OCI-LY1 (cell line): ENCODE results near the gene SLAMF6.
"Not testable (repeated sequence)": the region's sequence is repeated elsewhere in the genome, so short reads cannot be mapped to it uniquely, and the experiment has no call there.

Experiments
- H2AFZ ChIP-seq: fragments of 200-600 bp; sonication (generic), shearing (Covaris generic); 2 replicates; pipeline ENCODE4 v1.6.0; 2014; ENCODE audit warnings: antibody characterized with exemption, mild to moderate bottlenecking, low read length
- H3F3A ChIP-seq: fragments of 200-600 bp; sonication (generic), shearing (Covaris generic); 2 replicates; pipeline ENCODE4 v1.6.0; 2014; ENCODE audit warnings: mild to moderate bottlenecking, antibody characterized with exemption, low read length, moderate library complexity; ENCODE audit not compliant: insufficient read depth
- H3K27ac ChIP-seq: fragments of 200-600 bp; sonication (generic); 2 replicates; pipeline ENCODE4 v1.5.1; 2014; ENCODE audit warnings: low read length, mixed run types, mild to moderate bottlenecking, low read depth; ENCODE audit not compliant: poor library complexity, severe bottlenecking
- H3K27me3 ChIP-seq: fragments of 200-600 bp; sonication (generic); 2 replicates; pipeline ENCODE4 v1.6.0; 2014; ENCODE audit warnings: antibody characterized with exemption, mild to moderate bottlenecking, low read length, moderate library complexity; ENCODE audit not compliant: insufficient read depth
- H3K36me3 ChIP-seq: fragments of 200-600 bp; sonication (generic); 2 replicates; pipeline ENCODE4 v1.6.1; 2014; ENCODE audit warnings: mild to moderate bottlenecking, antibody characterized with exemption, low read length, moderate library complexity, mixed read lengths; ENCODE audit not compliant: insufficient read depth
- H3K4me1 ChIP-seq: fragments of 200-600 bp; sonication (generic); 2 replicates; pipeline ENCODE4 v1.5.1; 2014; ENCODE audit warnings: mild to moderate bottlenecking, low read length, moderate library complexity; ENCODE audit not compliant: insufficient read depth, severe bottlenecking
- H3K4me2 ChIP-seq: fragments of 200-600 bp; sonication (generic), shearing (Covaris generic); 2 replicates; pipeline ENCODE4 v1.6.1; 2014; ENCODE audit warnings: low read length
- H3K4me3 ChIP-seq: fragments of 200-600 bp; sonication (generic); 2 replicates; pipeline ENCODE4 v1.5.1; 2014; ENCODE audit warnings: low read length, low read depth, mild to moderate bottlenecking, mixed read lengths; ENCODE audit not compliant: poor library complexity, severe bottlenecking
- H3K79me2 ChIP-seq: fragments of 200-600 bp; shearing (Covaris generic); 2 replicates; pipeline ENCODE4 v1.6.1; 2016; ENCODE audit warnings: mixed run types, low read length, mixed read lengths; ENCODE audit not compliant: insufficient read depth
- H3K9ac ChIP-seq: fragments of 200-600 bp; sonication (generic), shearing (Covaris generic); 2 replicates; pipeline ENCODE4 v1.6.1; 2014; ENCODE audit warnings: mild to moderate bottlenecking, low read length, mixed read lengths
- H3K9me2 ChIP-seq: fragments of 200-600 bp; sonication (generic), shearing (Covaris generic); 2 replicates; pipeline ENCODE4 v1.6.1; 2014; ENCODE audit warnings: low read depth, mild to moderate bottlenecking, low read length, mixed read lengths
- H3K9me3 ChIP-seq: fragments of 200-600 bp; shearing (Covaris generic); 2 replicates; pipeline ENCODE4 v1.6.1; 2014; ENCODE audit warnings: low read length, mixed read lengths
- H4K20me1 ChIP-seq: fragments of 200-600 bp; sonication (generic), shearing (Covaris generic); 2 replicates; pipeline ENCODE4 v1.6.0; 2016; ENCODE audit warnings: mild to moderate bottlenecking, low read length; ENCODE audit not compliant: insufficient read depth
- EZH2 ChIP-seq: fragments of 200-600 bp; sonication (generic), shearing (Covaris generic); IDR thresholded peaks from 2 replicates; pipeline ENCODE4 v1.8.0; 2017; ENCODE audit warnings: borderline replicate concordance, mixed run types, mild to moderate bottlenecking, antibody characterized with exemption, low read length, moderate library complexity, mixed read lengths
- TF ChIP-seq, protein P1 (sequence below): fragments of 200-600 bp; sonication (generic), shearing (Covaris generic); IDR thresholded peaks from 2 replicates; pipeline ENCODE4 v1.5.1; 2017; ENCODE audit warnings: mild to moderate bottlenecking, antibody characterized with exemption, low read length, moderate library complexity, mixed read lengths

Gene SLAMF6

DNA sequence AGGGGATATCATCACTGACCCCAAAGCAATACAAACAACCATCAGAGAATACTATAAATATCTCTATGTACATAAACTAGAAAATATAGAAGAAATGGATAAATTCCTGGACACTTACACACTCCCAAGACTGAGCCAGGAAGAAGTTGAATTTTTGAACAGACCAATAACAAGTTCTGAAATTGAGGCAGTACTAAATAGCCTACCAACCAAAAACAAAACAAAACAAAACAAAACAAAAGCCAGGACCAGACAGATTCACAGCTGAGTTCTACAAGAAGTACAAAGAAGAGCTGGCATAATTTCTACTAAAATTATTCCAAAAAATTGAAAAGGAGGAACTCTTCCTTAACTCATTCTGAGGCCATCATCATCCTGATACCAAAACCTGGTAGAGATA lies 37.8 kb upstream of the SLAMF6 start:
- TF ChIP-seq, protein P1, sequence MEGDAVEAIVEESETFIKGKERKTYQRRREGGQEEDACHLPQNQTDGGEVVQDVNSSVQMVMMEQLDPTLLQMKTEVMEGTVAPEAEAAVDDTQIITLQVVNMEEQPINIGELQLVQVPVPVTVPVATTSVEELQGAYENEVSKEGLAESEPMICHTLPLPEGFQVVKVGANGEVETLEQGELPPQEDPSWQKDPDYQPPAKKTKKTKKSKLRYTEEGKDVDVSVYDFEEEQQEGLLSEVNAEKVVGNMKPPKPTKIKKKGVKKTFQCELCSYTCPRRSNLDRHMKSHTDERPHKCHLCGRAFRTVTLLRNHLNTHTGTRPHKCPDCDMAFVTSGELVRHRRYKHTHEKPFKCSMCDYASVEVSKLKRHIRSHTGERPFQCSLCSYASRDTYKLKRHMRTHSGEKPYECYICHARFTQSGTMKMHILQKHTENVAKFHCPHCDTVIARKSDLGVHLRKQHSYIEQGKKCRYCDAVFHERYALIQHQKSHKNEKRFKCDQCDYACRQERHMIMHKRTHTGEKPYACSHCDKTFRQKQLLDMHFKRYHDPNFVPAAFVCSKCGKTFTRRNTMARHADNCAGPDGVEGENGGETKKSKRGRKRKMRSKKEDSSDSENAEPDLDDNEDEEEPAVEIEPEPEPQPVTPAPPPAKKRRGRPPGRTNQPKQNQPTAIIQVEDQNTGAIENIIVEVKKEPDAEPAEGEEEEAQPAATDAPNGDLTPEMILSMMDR: no peak
- TF ChIP-seq EZH2: no peak
- H3K27me3 ChIP-seq: no peaks in the 10 kb centered on the region
- H3K4me2 ChIP-seq: no peak overlapping the region
- H3K27ac ChIP-seq: no peak overlapping the region
- peaks cover 10% of the 10 kb centered on the region; the same call in 1 of the 2 replicates for H3K9me3 ChIP-seq
- no peak overlapping the region for H3K9ac ChIP-seq
- H3K9me2 ChIP-seq: no peaks in the 10 kb centered on the region
- H3F3A ChIP-seq: no peaks in the 10 kb centered on the region
- H3K4me3 ChIP-seq: no peak overlapping the region
- H3K4me1 ChIP-seq: no peaks in the 10 kb centered on the region
- no peak overlapping the region for H2AFZ ChIP-seq
- peaks cover 30% of the 10 kb centered on the region for H3K36me3 ChIP-seq
- no peaks in the 10 kb centered on the region for H3K79me2 ChIP-seq
- H4K20me1 ChIP-seq: no peaks in the 10 kb centered on the region

DNA sequence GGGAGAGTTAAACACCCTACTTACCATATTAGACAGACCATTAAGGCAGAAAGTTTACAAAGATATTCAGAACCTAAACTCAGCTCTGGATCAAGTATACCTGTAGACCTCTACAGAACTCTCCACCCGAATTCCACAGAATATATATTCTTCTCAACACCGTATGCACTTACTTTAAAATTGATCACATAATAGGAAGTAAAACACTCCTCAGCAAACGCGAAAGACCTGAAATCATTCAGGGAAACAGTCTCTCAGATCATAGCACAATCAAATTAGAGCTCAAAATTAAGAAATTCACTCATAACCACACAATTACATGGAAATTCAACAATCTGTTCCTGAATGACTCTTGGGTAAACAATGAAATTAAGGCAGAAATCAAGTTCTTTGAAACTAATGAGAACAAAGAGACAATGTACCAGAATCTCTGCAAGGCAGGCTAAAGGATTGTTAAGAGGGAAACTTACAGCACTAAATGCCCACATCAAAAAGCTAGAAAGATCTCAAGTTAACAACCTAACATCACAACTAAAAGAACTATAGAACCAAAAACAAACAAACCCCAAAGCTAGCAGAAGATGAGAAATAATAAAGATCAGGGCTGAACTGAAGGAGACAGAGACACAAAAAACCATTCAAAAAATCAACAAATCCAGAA lies 37.1 kb upstream of the SLAMF6 start:
- TF ChIP-seq, protein P1: no peak
- TF ChIP-seq EZH2: no peak
- H2AFZ ChIP-seq: no peak overlapping the region
- no peaks in the 10 kb centered on the region for H3K4me1 ChIP-seq
- no peaks in the 10 kb centered on the region for H3K9me2 ChIP-seq
- H3K9me3 ChIP-seq: peaks cover 10% of the 10 kb centered on the region; the same call in 1 of the 2 replicates
- no peaks in the 10 kb centered on the region for H3K79me2 ChIP-seq
- H3K36me3 ChIP-seq: peaks cover 30% of the 10 kb centered on the region
- H3F3A ChIP-seq: no peaks in the 10 kb centered on the region
- H3K27ac ChIP-seq: no peak overlapping the region
- H3K4me3 ChIP-seq: no peak overlapping the region
- H3K9ac ChIP-seq: no peak overlapping the region
- H3K27me3 ChIP-seq: no peaks in the 10 kb centered on the region
- H4K20me1 ChIP-seq: no peaks in the 10 kb centered on the region
- H3K4me2 ChIP-seq: no peak overlapping the region

DNA sequence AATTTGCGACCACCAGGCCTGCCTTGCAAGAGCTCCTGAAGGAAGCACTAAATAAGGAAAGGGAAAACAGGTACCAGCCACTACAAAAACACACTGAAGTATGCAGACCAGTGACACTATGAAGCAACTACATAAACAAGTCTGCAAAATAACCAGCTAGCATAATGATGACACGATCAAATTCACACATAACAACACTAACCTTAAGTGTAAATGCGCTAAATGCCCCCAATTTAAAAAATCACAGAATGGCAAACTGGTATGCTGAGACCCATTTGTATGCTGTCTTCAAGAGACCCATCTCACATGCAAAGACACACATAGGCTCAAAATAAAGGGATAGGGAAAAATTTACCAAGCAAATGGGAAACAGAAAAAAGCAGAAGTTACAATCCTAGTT lies 36.4 kb upstream of the SLAMF6 start:
- H3K9me2 ChIP-seq, H3K4me1 ChIP-seq, H4K20me1 ChIP-seq, H3K79me2 ChIP-seq, H3K4me3 ChIP-seq, H3K27ac ChIP-seq, H3K27me3 ChIP-seq, H2AFZ ChIP-seq, H3K4me2 ChIP-seq, H3F3A ChIP-seq, H3K9ac ChIP-seq: not testable (repeated sequence)
- Histone ChIP-seq H3K36me3 (peaks cover 26% of the 10 kb centered on the region), H3K9me3 (peaks cover 10% of the 10 kb centered on the region; the same call in 1 of the 2 replicates)
